H1 (cell line): ENCODE measurements around the gene SERPINA6. TPM values are rescaled to one million over a fixed set of nuclear protein-coding genes. Genes with fewer than 3 reads are reported as not detected.

Experiments used
- CTCF ChIP-seq, 3 experiments: IDR thresholded peaks; 1 replicate in 2 of 3; 2 replicates in 1 of 3; pipeline versions ENCODE4 v1.5.1 to v1.6.1; 2011; ENCODE audit warnings: low read length in 3 of 3, mild to moderate bottlenecking in 3 of 3, inconsistent platforms in 2 of 3, low read depth in 1 of 3, moderate library complexity in 1 of 3; ENCODE audit not compliant: insufficient read depth in 1 of 3; ENCODE audit errors: control extremely low read depth in 1 of 3
- KDM4A ChIP-seq: IDR thresholded peaks from one replicate; pipeline ENCODE4 v1.7.1; 2012; ENCODE audit warnings: low read depth, mild to moderate bottlenecking, moderate library complexity, low read length, inconsistent platforms; ENCODE audit not compliant: severe bottlenecking
- RNF2 ChIP-seq: fragments of 200-900, 300-1000 bp; sonication (generic); IDR thresholded peaks from 2 replicates; pipeline ENCODE4 v1.7.1; 2016; ENCODE audit warnings: borderline replicate concordance, low read depth, mild to moderate bottlenecking, antibody characterized with exemption, low read length; ENCODE audit not compliant: poor library complexity, severe bottlenecking; ENCODE audit errors: missing control alignments
- SIN3A ChIP-seq, 2 experiments: IDR thresholded peaks in 1 of 2; conservative IDR thresholded peaks in 1 of 2; 2 replicates each; pipeline ENCODE4 v1.6.1; 2011 to 2012; ENCODE audit warnings: low read length in 2 of 2, improper control_type of control experiment in 1 of 2, low read depth in 1 of 2, mild to moderate bottlenecking in 1 of 2
- polyA plus RNA-seq, 7 experiments: library from polyadenylated mRNA; depleted of rRNA in 3 of 7; stranded (reverse) in 5 of 7; unstranded in 2 of 7; fragments of >200 nt in 5 of 7; fragments of 200-250 nt in 2 of 7; gene quantifications; 1 replicate in 5 of 7; 2 replicates in 1 of 7; 4 replicates in 1 of 7; pipeline versions ENCODE4 v1.2.1 to v1.2.3, GENCODE V29; 2011 to 2013; ENCODE audit warnings: missing spikeins in 2 of 7, mixed read lengths in 2 of 7
- total RNA-seq: library from RNA; stranded (reverse); fragmentation: NEBNext Ultra II Directional; extraction: Animal tissue kit (Norgen Biotek cat#: 25700); gene quantifications from 2 replicates; pipeline ENCODE4 v1.2.1, GENCODE V29; 2021

The SERPINA6 gene
- total and polyA plus RNA-seq, 2 of the 8 experiments (the other 6 are each of a cell fraction or from before 2014, with no cell fraction given), result not detected

- TF ChIP-seq CTCF (IDR thresholded peaks at IDR 0.05; ENCODE audit: control extremely low read depth in 1 of 3, insufficient read depth in 1 of 3, low read depth in 1 of 3, low read length in 3 of 3) (no peak), SIN3A (conservative IDR thresholded peaks at IDR 0.05 in 1 of 2, IDR thresholded peaks at IDR 0.05 in 1 of 2; ENCODE audit: low read depth in 1 of 2, low read length in 2 of 2) (no peak), KDM4A (no peak), RNF2 (no peak)
- TF ChIP-seq, all 59 proteins: peak for 0
Measured at GRCh38 chr14:94304243-94304642, 18.9 kb downstream of the SERPINA6 start (continued).
